H1 (cell line): ENCODE measurements around the gene TVP23A. TPM values are rescaled to one million over a fixed set of nuclear protein-coding genes. Genes with fewer than 3 reads are reported as not detected.

Experiments
- CHD1 ChIP-seq: IDR thresholded peaks from 2 replicates; pipeline ENCODE4 v1.6.1; 2012; ENCODE audit warnings: low read depth, low read length, improper control_type of control experiment
- RAD21 ChIP-seq, 2 experiments: IDR thresholded peaks in 1 of 2; conservative IDR thresholded peaks in 1 of 2; 2 replicates each; pipeline ENCODE4 v1.6.1; 2011; ENCODE audit warnings: low read depth in 2 of 2, low read length in 2 of 2, improper control_type of control experiment in 1 of 2, inconsistent platforms in 1 of 2, mild to moderate bottlenecking in 1 of 2, moderate library complexity in 1 of 2
- polyA plus RNA-seq, 7 experiments: library from polyadenylated mRNA; depleted of rRNA in 3 of 7; stranded (reverse) in 5 of 7; unstranded in 2 of 7; fragments of >200 nt in 5 of 7; fragments of 200-250 nt in 2 of 7; gene quantifications; 1 replicate in 5 of 7; 2 replicates in 1 of 7; 4 replicates in 1 of 7; pipeline versions ENCODE4 v1.2.1 to v1.2.3, GENCODE V29; 2011 to 2013; ENCODE audit warnings: missing spikeins in 2 of 7, mixed read lengths in 2 of 7
- total RNA-seq: library from RNA; stranded (reverse); fragmentation: NEBNext Ultra II Directional; extraction: Animal tissue kit (Norgen Biotek cat#: 25700); gene quantifications from 2 replicates; pipeline ENCODE4 v1.2.1, GENCODE V29; 2021
- TF ChIP-seq, protein P1 (sequence below): fragments of 300-600 bp; sonication (generic); IDR thresholded peaks from 2 replicates; pipeline ENCODE4 v1.7.1; 2012; ENCODE audit warnings: low read length, moderate library complexity, mild to moderate bottlenecking, inconsistent platforms; ENCODE audit not compliant: insufficient replicate concordance
- TF ChIP-seq, protein P2 (sequence below): IDR thresholded peaks from 2 replicates; pipeline ENCODE4 v1.6.1; 2011; ENCODE audit warnings: low read depth, mild to moderate bottlenecking, low read length; ENCODE audit not compliant: insufficient read depth

TVP23A gene
- total and polyA plus RNA-seq, 2 of the 8 experiments (the other 6 are each of a cell fraction or from before 2014, with no cell fraction given): 2.2 to 3.1 TPM

DNA sequence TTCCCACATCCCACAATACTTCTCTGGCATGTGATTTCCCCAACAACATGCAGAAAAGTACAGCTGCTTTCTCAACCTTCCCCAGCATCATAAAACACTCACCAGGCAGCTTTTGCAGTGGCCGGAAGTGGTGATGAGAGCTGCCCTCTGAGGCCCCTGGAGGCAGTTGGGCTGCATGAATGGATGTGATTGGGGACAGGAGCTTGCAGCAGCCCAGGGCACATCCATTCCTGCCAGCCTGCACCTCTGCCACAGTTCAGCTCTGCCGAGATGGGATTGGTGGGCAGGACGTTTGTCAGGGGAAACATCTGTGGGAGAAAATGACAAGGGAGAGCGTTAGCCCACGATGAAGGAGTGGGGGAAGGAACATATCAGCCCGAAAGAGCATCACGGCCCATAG, 55.1 kb downstream of the TVP23A start (continued):
- TF ChIP-seq, protein P1, sequence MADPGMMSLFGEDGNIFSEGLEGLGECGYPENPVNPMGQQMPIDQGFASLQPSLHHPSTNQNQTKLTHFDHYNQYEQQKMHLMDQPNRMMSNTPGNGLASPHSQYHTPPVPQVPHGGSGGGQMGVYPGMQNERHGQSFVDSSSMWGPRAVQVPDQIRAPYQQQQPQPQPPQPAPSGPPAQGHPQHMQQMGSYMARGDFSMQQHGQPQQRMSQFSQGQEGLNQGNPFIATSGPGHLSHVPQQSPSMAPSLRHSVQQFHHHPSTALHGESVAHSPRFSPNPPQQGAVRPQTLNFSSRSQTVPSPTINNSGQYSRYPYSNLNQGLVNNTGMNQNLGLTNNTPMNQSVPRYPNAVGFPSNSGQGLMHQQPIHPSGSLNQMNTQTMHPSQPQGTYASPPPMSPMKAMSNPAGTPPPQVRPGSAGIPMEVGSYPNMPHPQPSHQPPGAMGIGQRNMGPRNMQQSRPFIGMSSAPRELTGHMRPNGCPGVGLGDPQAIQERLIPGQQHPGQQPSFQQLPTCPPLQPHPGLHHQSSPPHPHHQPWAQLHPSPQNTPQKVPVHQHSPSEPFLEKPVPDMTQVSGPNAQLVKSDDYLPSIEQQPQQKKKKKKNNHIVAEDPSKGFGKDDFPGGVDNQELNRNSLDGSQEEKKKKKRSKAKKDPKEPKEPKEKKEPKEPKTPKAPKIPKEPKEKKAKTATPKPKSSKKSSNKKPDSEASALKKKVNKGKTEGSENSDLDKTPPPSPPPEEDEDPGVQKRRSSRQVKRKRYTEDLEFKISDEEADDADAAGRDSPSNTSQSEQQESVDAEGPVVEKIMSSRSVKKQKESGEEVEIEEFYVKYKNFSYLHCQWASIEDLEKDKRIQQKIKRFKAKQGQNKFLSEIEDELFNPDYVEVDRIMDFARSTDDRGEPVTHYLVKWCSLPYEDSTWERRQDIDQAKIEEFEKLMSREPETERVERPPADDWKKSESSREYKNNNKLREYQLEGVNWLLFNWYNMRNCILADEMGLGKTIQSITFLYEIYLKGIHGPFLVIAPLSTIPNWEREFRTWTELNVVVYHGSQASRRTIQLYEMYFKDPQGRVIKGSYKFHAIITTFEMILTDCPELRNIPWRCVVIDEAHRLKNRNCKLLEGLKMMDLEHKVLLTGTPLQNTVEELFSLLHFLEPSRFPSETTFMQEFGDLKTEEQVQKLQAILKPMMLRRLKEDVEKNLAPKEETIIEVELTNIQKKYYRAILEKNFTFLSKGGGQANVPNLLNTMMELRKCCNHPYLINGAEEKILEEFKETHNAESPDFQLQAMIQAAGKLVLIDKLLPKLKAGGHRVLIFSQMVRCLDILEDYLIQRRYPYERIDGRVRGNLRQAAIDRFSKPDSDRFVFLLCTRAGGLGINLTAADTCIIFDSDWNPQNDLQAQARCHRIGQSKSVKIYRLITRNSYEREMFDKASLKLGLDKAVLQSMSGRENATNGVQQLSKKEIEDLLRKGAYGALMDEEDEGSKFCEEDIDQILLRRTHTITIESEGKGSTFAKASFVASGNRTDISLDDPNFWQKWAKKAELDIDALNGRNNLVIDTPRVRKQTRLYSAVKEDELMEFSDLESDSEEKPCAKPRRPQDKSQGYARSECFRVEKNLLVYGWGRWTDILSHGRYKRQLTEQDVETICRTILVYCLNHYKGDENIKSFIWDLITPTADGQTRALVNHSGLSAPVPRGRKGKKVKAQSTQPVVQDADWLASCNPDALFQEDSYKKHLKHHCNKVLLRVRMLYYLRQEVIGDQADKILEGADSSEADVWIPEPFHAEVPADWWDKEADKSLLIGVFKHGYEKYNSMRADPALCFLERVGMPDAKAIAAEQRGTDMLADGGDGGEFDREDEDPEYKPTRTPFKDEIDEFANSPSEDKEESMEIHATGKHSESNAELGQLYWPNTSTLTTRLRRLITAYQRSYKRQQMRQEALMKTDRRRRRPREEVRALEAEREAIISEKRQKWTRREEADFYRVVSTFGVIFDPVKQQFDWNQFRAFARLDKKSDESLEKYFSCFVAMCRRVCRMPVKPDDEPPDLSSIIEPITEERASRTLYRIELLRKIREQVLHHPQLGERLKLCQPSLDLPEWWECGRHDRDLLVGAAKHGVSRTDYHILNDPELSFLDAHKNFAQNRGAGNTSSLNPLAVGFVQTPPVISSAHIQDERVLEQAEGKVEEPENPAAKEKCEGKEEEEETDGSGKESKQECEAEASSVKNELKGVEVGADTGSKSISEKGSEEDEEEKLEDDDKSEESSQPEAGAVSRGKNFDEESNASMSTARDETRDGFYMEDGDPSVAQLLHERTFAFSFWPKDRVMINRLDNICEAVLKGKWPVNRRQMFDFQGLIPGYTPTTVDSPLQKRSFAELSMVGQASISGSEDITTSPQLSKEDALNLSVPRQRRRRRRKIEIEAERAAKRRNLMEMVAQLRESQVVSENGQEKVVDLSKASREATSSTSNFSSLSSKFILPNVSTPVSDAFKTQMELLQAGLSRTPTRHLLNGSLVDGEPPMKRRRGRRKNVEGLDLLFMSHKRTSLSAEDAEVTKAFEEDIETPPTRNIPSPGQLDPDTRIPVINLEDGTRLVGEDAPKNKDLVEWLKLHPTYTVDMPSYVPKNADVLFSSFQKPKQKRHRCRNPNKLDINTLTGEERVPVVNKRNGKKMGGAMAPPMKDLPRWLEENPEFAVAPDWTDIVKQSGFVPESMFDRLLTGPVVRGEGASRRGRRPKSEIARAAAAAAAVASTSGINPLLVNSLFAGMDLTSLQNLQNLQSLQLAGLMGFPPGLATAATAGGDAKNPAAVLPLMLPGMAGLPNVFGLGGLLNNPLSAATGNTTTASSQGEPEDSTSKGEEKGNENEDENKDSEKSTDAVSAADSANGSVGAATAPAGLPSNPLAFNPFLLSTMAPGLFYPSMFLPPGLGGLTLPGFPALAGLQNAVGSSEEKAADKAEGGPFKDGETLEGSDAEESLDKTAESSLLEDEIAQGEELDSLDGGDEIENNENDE: no peak
- TF ChIP-seq, protein P2, sequence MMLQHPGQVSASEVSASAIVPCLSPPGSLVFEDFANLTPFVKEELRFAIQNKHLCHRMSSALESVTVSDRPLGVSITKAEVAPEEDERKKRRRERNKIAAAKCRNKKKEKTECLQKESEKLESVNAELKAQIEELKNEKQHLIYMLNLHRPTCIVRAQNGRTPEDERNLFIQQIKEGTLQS: no peak
- no peak for TF ChIP-seq CHD1
- TF ChIP-seq RAD21 (IDR thresholded peaks at IDR 0.05 in 1 of 2, conservative IDR thresholded peaks at IDR 0.05 in 1 of 2; ENCODE audit: low read depth in 2 of 2, low read length in 2 of 2): no peak
- TF ChIP-seq, all 59 proteins: peak for 0
